OCI-LY7 (cell line): ENCODE measurements around the gene MT1E. TPM values are rescaled to one million over a fixed set of nuclear protein-coding genes. Genes with fewer than 3 reads are reported as not detected.

Source experiments
- BruUV-seq: library from RNA; stranded (reverse); fragments of 400-500 nt; replicated peaks from 2 replicates; lab custom pipeline; 2021; lab: Mats Ljungman, UMichigan
- CTCF ChIA-PET: fragments of 300-600 bp; sonication (Branson Sonifier 250); formaldehyde crosslinking; loops from one replicate; lab custom pipeline; 2022; ENCODE audit warnings: antibody characterized with exemption; ENCODE audit not compliant: unreplicated experiment; lab: Charles Lee
- POLR2A ChIA-PET: fragments of 300-600 bp; sonication (Branson Sonifier 250); formaldehyde crosslinking; loops from one replicate; lab custom pipeline; 2022; ENCODE audit warnings: antibody characterized with exemption; lab: Charles Lee
- DNase-seq: peaks from one replicate; pipeline ENCODE4 v3.0.0-alpha.2; 2015; ENCODE audit warnings: low spot score
- H2AFZ ChIP-seq: fragments of 200-600 bp; sonication (generic), shearing (Covaris generic); 2 replicates; pipeline ENCODE4 v1.6.1; 2014; ENCODE audit warnings: mild to moderate bottlenecking, antibody characterized with exemption, low read length, moderate library complexity
- H3K27ac ChIP-seq: fragments of 200-600 bp; sonication (generic); 2 replicates; pipeline ENCODE4 v1.5.1; 2014; ENCODE audit warnings: mixed run types, low read depth, mild to moderate bottlenecking, moderate library complexity, low read length, inconsistent platforms; ENCODE audit not compliant: poor library complexity, severe bottlenecking
- H3K36me3 ChIP-seq: fragments of 200-600 bp; sonication (generic); 2 replicates; pipeline ENCODE4 v1.6.1; 2014; ENCODE audit warnings: mild to moderate bottlenecking, antibody characterized with exemption, low read length, moderate library complexity, mixed read lengths; ENCODE audit not compliant: insufficient read depth
- H3K4me1 ChIP-seq: fragments of 200-600 bp; sonication (generic); 2 replicates; pipeline ENCODE4 v1.5.1; 2014; ENCODE audit warnings: mild to moderate bottlenecking, low read length; ENCODE audit not compliant: insufficient read depth, poor library complexity, severe bottlenecking
- H3K4me2 ChIP-seq: fragments of 200-600 bp; sonication (generic); 2 replicates; pipeline ENCODE4 v1.6.1; 2014; ENCODE audit warnings: mild to moderate bottlenecking, low read length
- H3K4me3 ChIP-seq: fragments of 200-600 bp; sonication (generic); 2 replicates; pipeline ENCODE4 v1.5.1; 2014; ENCODE audit warnings: mild to moderate bottlenecking, low read depth, low read length; ENCODE audit not compliant: poor library complexity, severe bottlenecking
- H3K79me2 ChIP-seq: fragments of 200-600 bp; sonication (generic); 2 replicates; pipeline ENCODE4 v1.6.1; 2016; ENCODE audit warnings: low read depth, mild to moderate bottlenecking, low read length, moderate library complexity, mixed read lengths; ENCODE audit not compliant: insufficient read depth
- H3K9me2 ChIP-seq: fragments of 200-600 bp; sonication (generic); 2 replicates; pipeline ENCODE4 v1.6.1; 2016; ENCODE audit warnings: mild to moderate bottlenecking, low read length, mixed read lengths; ENCODE audit not compliant: insufficient read depth
- H3K9me3 ChIP-seq: fragments of 200-600 bp; sonication (generic); 2 replicates; pipeline ENCODE4 v1.6.1; 2014; ENCODE audit warnings: mild to moderate bottlenecking, mixed run types, low read length, mixed read lengths
- H4K20me1 ChIP-seq: fragments of 200-600 bp; sonication (generic); 2 replicates; pipeline ENCODE4 v1.6.1; 2014; ENCODE audit warnings: mild to moderate bottlenecking, antibody characterized with exemption, low read length, moderate library complexity, mixed read lengths; ENCODE audit not compliant: insufficient read depth
- EZH2phosphoT487 ChIP-seq: fragments of 200-600 bp; sonication (generic); IDR thresholded peaks from 2 replicates; pipeline ENCODE4 v1.6.1; 2018; ENCODE audit warnings: low read depth, borderline replicate concordance, mild to moderate bottlenecking, mixed run types, antibody characterized with exemption, low read length, moderate library complexity, mixed read lengths
- intact Hi-C: fragments of 100-400 bp; cut with micrococcal nuclease; formaldehyde crosslinking; loops from one replicate; pipeline ENCODE4 v1.10.0; 2022; ENCODE audit not compliant: unreplicated experiment
- total RNA-seq, 2 experiments: library from RNA; depleted of rRNA in 1 of 2; stranded (reverse); fragments of >200 nt in 1 of 2; shearing (Covaris generic) in 1 of 2; gene quantifications; 2 replicates each; pipeline ENCODE4 v1.2.3, GENCODE V29; 2014 to 2022
- TF ChIP-seq, protein P1 (sequence below): fragments of 200-600 bp; sonication (generic); conservative IDR thresholded peaks from 2 replicates; pipeline ENCODE4 v1.5.1; 2014; ENCODE audit warnings: mild to moderate bottlenecking, antibody characterized with exemption, low read length, moderate library complexity, mixed read lengths

The MT1E gene
- total RNA-seq, 2 experiments from 2014 or later: not detected

DNA sequence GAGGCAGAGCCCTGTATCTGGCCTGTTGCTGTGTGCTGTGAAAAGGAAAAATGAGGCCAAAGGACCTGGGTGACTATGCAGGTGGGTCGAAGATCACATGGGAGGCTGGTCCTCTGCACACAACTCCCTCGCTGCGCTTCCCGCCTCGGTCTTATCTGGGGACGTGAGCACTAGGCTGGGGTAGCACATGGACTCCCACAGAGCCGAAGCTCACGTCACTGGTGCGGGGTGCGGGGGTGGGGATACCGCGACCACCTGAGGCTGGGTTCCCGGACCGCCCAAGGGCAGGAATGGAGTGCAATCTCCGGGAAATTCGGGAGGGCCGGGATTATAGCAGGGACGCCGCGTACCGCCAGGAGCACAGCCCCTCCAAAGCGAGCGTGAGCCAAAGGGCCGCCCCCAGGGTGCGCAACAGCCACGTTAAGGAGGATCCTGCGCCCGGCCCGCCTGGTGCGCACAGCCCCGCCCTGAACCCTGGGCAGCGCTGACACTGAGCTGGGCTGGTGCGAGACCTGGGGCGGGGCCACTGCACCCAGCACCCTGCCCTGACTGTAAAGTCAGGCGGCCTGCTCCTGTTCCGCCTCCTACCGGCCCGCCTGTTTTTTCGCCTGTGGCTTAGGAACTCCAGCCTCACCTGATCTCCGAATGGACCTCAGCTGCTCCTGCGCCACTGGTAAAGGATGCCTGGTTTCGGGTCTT, 17.6 kb downstream of the MT1E start:
- H2AFZ ChIP-seq: no peak overlapping the region
- no peak for DNase-seq
- no peaks in the 10 kb centered on the region for H3K9me2 ChIP-seq
- H3K27ac ChIP-seq: no peak overlapping the region
- BruUV-seq: no TSS peak
- H3K4me2 ChIP-seq: no peak overlapping the region
- H3K36me3 ChIP-seq: no peaks in the 10 kb centered on the region
- no peaks in the 10 kb centered on the region for H4K20me1 ChIP-seq
- intact Hi-C loops: no loop called here
- H3K4me1 ChIP-seq: no peaks in the 10 kb centered on the region
- no peak overlapping the region for H3K4me3 ChIP-seq
- ChIA-PET CTCF (no interaction called here), POLR2A (interaction anchor here (0.5 to 0.6 kb wide), 2 partner anchors 105 to 138 kb away, joined by 3 read pairs; no protein-coding TSS in a partner anchor)
- TF ChIP-seq, protein P1, sequence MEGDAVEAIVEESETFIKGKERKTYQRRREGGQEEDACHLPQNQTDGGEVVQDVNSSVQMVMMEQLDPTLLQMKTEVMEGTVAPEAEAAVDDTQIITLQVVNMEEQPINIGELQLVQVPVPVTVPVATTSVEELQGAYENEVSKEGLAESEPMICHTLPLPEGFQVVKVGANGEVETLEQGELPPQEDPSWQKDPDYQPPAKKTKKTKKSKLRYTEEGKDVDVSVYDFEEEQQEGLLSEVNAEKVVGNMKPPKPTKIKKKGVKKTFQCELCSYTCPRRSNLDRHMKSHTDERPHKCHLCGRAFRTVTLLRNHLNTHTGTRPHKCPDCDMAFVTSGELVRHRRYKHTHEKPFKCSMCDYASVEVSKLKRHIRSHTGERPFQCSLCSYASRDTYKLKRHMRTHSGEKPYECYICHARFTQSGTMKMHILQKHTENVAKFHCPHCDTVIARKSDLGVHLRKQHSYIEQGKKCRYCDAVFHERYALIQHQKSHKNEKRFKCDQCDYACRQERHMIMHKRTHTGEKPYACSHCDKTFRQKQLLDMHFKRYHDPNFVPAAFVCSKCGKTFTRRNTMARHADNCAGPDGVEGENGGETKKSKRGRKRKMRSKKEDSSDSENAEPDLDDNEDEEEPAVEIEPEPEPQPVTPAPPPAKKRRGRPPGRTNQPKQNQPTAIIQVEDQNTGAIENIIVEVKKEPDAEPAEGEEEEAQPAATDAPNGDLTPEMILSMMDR: no peak
- no peaks in the 10 kb centered on the region for H3K79me2 ChIP-seq
- H3K9me3 ChIP-seq: no peaks in the 10 kb centered on the region

DNA sequence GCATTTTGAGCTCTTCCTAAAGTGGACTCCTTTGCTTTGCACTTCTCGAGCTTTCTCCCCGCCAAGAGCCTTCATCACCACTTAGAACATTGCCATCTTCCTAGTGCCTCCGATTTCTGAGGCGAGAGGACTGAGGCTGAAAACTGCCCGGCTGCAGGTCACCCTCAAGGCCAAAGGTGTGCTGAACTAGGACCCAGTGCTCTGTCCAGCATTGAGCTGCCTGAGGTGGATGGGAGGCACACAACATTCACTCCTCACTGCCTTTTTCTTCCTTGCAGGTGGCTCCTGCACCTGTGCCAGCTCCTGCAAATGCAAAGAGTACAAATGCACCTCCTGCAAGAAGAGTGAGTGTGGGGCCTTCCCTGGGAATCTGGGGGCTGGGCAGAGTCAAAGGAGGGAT, 18.3 kb downstream of the MT1E start:
- TF ChIP-seq, protein P1: no peak
- no peak for TF ChIP-seq EZH2phosphoT487
- POLR2A ChIA-PET: interaction anchor here (0.6 kb wide), 1 partner anchor 138 kb away, joined by 3 read pairs; no protein-coding TSS in a partner anchor
- Histone ChIP-seq H3K9me3 (no peaks in the 10 kb centered on the region), H4K20me1 (no peaks in the 10 kb centered on the region), H3K27ac (no peak overlapping the region), H2AFZ (no peak overlapping the region), H3K4me2 (no peak overlapping the region), H3K36me3 (no peaks in the 10 kb centered on the region), H3K9me2 (no peaks in the 10 kb centered on the region), H3K4me3 (no peak overlapping the region), H3K4me1 (no peaks in the 10 kb centered on the region), H3K79me2 (no peaks in the 10 kb centered on the region)
- CTCF ChIA-PET: no interaction called here
- intact Hi-C loops: no loop called here
- no TSS peak for BruUV-seq
- no peak for DNase-seq

DNA sequence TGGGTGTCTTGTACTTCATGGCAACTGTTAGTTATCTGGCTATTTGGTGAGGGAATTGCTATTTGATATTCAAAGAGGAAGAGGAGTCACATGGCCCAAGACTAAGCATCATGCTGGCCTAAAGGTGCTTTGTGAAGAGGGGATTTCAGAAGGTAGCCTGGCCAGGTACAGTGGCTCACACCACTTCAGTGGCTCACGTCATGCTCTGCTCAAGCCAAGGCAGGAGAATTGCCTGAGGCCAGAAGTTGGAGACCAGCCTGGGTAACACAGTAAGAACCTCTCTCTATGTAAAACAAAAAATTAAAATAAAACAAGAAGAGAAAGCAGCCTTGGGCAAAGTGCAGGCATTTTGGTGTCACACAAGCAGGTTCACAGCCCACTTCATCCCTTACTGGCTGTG, 19.7 kb downstream of the MT1E start:
- Histone ChIP-seq H3K36me3 (no peaks in the 10 kb centered on the region), H4K20me1 (no peaks in the 10 kb centered on the region), H3K4me1 (no peaks in the 10 kb centered on the region), H3K4me2 (no peak overlapping the region), H2AFZ (no peak overlapping the region), H3K79me2 (no peaks in the 10 kb centered on the region), H3K9me3 (no peaks in the 10 kb centered on the region), H3K27ac (no peak overlapping the region), H3K9me2 (no peaks in the 10 kb centered on the region), H3K4me3 (no peak overlapping the region)
- TF ChIP-seq, protein P1: no peak
- TF ChIP-seq EZH2phosphoT487: no peak
- CTCF ChIA-PET: no interaction called here
- intact Hi-C loops: no loop called here
- POLR2A ChIA-PET: no interaction called here
- DNase-seq: no peak
- BruUV-seq: no TSS peak
